DOHH2 (cell line): ENCODE data around the gene PPP2R5B.

Experiments used
- H3F3A ChIP-seq: fragments of 200-600 bp; sonication (generic), shearing (Covaris generic); 2 replicates; pipeline ENCODE4 v1.6.0; 2016; ENCODE audit warnings: antibody characterized with exemption, mild to moderate bottlenecking; ENCODE audit not compliant: control insufficient read depth, insufficient read depth
- H3K27ac ChIP-seq: fragments of 200-600 bp; sonication (generic); 2 replicates; pipeline ENCODE4 v1.5.1; 2014; ENCODE audit warnings: low read depth, mild to moderate bottlenecking, low read length, moderate library complexity
- H3K27me3 ChIP-seq: fragments of 200-600 bp; sonication (generic); 2 replicates; pipeline ENCODE4 v1.6.1; 2014; ENCODE audit warnings: mild to moderate bottlenecking, low read length, mixed read lengths; ENCODE audit not compliant: control insufficient read depth
- H3K36me3 ChIP-seq: fragments of 200-600 bp; sonication (generic); 2 replicates; pipeline ENCODE4 v1.6.1; 2014; ENCODE audit warnings: mild to moderate bottlenecking, low read length, moderate library complexity, mixed read lengths; ENCODE audit not compliant: control insufficient read depth
- H3K4me1 ChIP-seq: fragments of 200-600 bp; sonication (generic); 2 replicates; pipeline ENCODE4 v1.6.1; 2014; ENCODE audit warnings: mild to moderate bottlenecking, low read length, mixed read lengths; ENCODE audit not compliant: control insufficient read depth
- H3K4me2 ChIP-seq: fragments of 200-600 bp; sonication (generic); 2 replicates; pipeline ENCODE4 v1.6.0; 2014; ENCODE audit warnings: mild to moderate bottlenecking, low read length, moderate library complexity
- H3K4me3 ChIP-seq: fragments of 200-600 bp; sonication (generic); 2 replicates; pipeline ENCODE4 v1.5.1; 2014; ENCODE audit warnings: mild to moderate bottlenecking, low read length, mixed read lengths
- H3K79me2 ChIP-seq: fragments of 200-600 bp; sonication (generic); 2 replicates; pipeline ENCODE4 v1.6.1; 2014; ENCODE audit warnings: mild to moderate bottlenecking, low read length, mixed read lengths; ENCODE audit not compliant: control insufficient read depth
- H3K9me2 ChIP-seq: fragments of 200-600 bp; sonication (generic); replicated peaks from 2 replicates; pipeline ENCODE4 v1.6.1; 2014; ENCODE audit warnings: mild to moderate bottlenecking, low read length, mixed read lengths; ENCODE audit not compliant: control insufficient read depth
- H3K9me3 ChIP-seq: fragments of 200-600 bp; sonication (generic); 2 replicates; pipeline ENCODE4 v1.6.1; 2014; ENCODE audit warnings: antibody characterized with exemption, low read length, mixed read lengths; ENCODE audit not compliant: control insufficient read depth, insufficient read depth
- H4K20me1 ChIP-seq: fragments of 200-600 bp; sonication (generic); 2 replicates; pipeline ENCODE4 v1.6.0; 2014; ENCODE audit warnings: low read depth, mild to moderate bottlenecking, antibody characterized with exemption, low read length, moderate library complexity; ENCODE audit not compliant: control insufficient read depth, insufficient read depth
- CTCF ChIP-seq: fragments of 200-600 bp; sonication (generic); IDR thresholded peaks from one replicate; pipeline ENCODE4 v1.5.1; 2014; ENCODE audit warnings: antibody characterized with exemption, mild to moderate bottlenecking, low read depth, low read length; ENCODE audit not compliant: poor library complexity, severe bottlenecking
- EZH2phosphoT487 ChIP-seq: fragments of 200-600 bp; sonication (generic); IDR thresholded peaks from 2 replicates; pipeline ENCODE4 v1.6.1; 2017; ENCODE audit warnings: borderline replicate concordance, mild to moderate bottlenecking, antibody characterized with exemption, low read length, moderate library complexity, mixed read lengths

The PPP2R5B gene

GRCh38 chr11:64908766-64909165 is 15.7 kb upstream of the PPP2R5B start:
- Histone ChIP-seq H3K27ac (no peak overlapping the region), H4K20me1 (no peaks in the 10 kb centered on the region), H3F3A (no peaks in the 10 kb centered on the region), H3K79me2 (no peaks in the 10 kb centered on the region), H3K36me3 (peaks cover 63% of the 10 kb centered on the region), H3K4me2 (no peak overlapping the region), H3K9me2 (no peaks in the 10 kb centered on the region), H3K4me3 (no peak overlapping the region), H3K4me1 (no peaks in the 10 kb centered on the region), H3K27me3 (no peaks in the 10 kb centered on the region), H3K9me3 (no peaks in the 10 kb centered on the region)
- no peak for TF ChIP-seq CTCF
- TF ChIP-seq EZH2phosphoT487 = no peak

- Histone ChIP-seq H3K9me3 (no peaks in the 10 kb centered on the region), H3K36me3 (peaks cover 69% of the 10 kb centered on the region), H3K27ac (no peak overlapping the region), H3K9me2 (no peaks in the 10 kb centered on the region), H4K20me1 (no peaks in the 10 kb centered on the region), H3K4me2 (no peak overlapping the region), H3K79me2 (no peaks in the 10 kb centered on the region), H3K4me3 (no peak overlapping the region), H3K4me1 (no peaks in the 10 kb centered on the region), H3K27me3 (no peaks in the 10 kb centered on the region), H3F3A (no peaks in the 10 kb centered on the region)
- TF ChIP-seq CTCF = no peak
- TF ChIP-seq EZH2phosphoT487 = no peak
Measured at GRCh38 chr11:64909653-64910343, 14.7 kb upstream of the PPP2R5B start.

GRCh38 chr11:64910451-64911093 is 13.9 kb upstream of the PPP2R5B start:
- no peak overlapping the region for H3K27ac ChIP-seq
- H3K27me3 ChIP-seq = no peaks in the 10 kb centered on the region
- no peak overlapping the region for H3K4me3 ChIP-seq
- H3K4me2 ChIP-seq = no peak overlapping the region
- peaks cover 4% of the 10 kb centered on the region for H3K4me1 ChIP-seq
- H3F3A ChIP-seq = no peaks in the 10 kb centered on the region
- TF ChIP-seq CTCF (no peak), EZH2phosphoT487 (no peak)
- no peaks in the 10 kb centered on the region for H4K20me1 ChIP-seq
- peaks cover 7% of the 10 kb centered on the region for H3K79me2 ChIP-seq
- peaks cover 66% of the 10 kb centered on the region for H3K36me3 ChIP-seq
- no peaks in the 10 kb centered on the region for H3K9me3 ChIP-seq
- H3K9me2 ChIP-seq = no peaks in the 10 kb centered on the region
